ENCODE data around the gene ATRX. TPM values are rescaled to one million over a fixed set of nuclear protein-coding genes. Genes with fewer than 3 reads are reported as not detected.
"Not testable (repeated sequence)": the region's sequence is repeated elsewhere in the genome, so short reads cannot be mapped to it uniquely, and the experiment has no call there.

Gene ATRX
- total and polyA plus RNA-seq, 2 donors (not counting 3 experiments of a cell fraction or from before 2014, with no cell fraction given) = 23.5 to 101 TPM

DNA sequence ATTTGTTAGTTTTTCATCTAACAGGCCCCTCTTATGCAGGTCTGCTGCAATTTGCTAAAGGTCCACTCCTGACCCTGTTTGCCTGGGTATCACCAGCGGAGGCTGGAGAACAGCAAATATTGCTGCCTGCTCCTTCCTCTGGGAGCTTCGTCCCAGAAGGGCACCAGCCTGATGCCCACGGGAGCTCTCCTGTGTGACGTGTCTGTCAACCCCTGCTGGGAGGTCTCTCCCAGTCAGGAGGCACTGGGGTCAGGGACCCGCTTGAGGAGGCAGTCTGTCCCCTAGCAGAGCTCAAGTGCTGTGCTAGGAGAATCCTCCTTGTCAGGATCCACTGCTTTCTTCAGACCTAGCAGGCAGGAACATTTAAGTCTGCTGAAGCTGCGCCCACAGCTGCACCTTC is 30.5 kb downstream of the ATRX start:
- TF ChIP-seq FOS (IDR thresholded peaks at IDR 0.05; ENCODE audit: borderline replicate concordance, insufficient read depth, low read length) (no peak), GATA2 (IDR thresholded peaks at IDR 0.05; ENCODE audit: insufficient read depth, insufficient read length, low read depth, low read length) (no peak), CTCF (IDR thresholded peaks at IDR 0.05; ENCODE audit: extremely low read depth in 1 of 2, insufficient read depth in 1 of 2, low read depth in 1 of 2, low read length in 2 of 2) (no peak), POLR2A (IDR thresholded peaks at IDR 0.05; ENCODE audit: low read depth, low read length) (no peak), POLR2AphosphoS5 (IDR thresholded peaks at IDR 0.05; ENCODE audit: insufficient read depth, low read depth, low read length) (no peak), MYC (IDR thresholded peaks at IDR 0.05; ENCODE audit: low read depth, low read length) (no peak), EZH2 (IDR thresholded peaks at IDR 0.05; ENCODE audit: borderline replicate concordance, low read depth, low read length, severe bottlenecking) (no peak), JUN (IDR thresholded peaks at IDR 0.05; ENCODE audit: borderline replicate concordance, insufficient read depth, insufficient read length, low read depth) (no peak)
- TF ChIP-seq, protein P1, sequence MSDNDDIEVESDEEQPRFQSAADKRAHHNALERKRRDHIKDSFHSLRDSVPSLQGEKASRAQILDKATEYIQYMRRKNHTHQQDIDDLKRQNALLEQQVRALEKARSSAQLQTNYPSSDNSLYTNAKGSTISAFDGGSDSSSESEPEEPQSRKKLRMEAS (IDR thresholded peaks at IDR 0.05; ENCODE audit: insufficient read depth, insufficient read length) = no peak
- Histone ChIP-seq H3K27ac (ENCODE audit: insufficient read depth, low read depth, low read length) (no peak overlapping the region), H3K4me1 (ENCODE audit: control insufficient read depth, extremely low read depth, insufficient read depth, low read length) (no peaks in the 10 kb centered on the region), H3K79me2 (ENCODE audit: control insufficient read depth, insufficient read depth, low read length) (peaks cover 25% of the 10 kb centered on the region), H3K4me3 (replicated peaks in 1 of 3; ENCODE audit: insufficient read depth in 1 of 3, low read depth in 1 of 3, low read length in 3 of 3) (no peak overlapping the region), H3K36me3 (ENCODE audit: control insufficient read depth in 2 of 2, extremely low read depth in 1 of 2, insufficient read depth in 2 of 2, low read length in 2 of 2) (no peaks in the 10 kb centered on the region), H3K9me1 (replicated peaks; ENCODE audit: control insufficient read depth, extremely low read depth, insufficient read depth, low read length) (no peaks in the 10 kb centered on the region), H4K20me1 (replicated peaks; ENCODE audit: control insufficient read depth, extremely low read depth, insufficient read depth, low read length) (no peaks in the 10 kb centered on the region), H3K9me3 (replicated peaks; ENCODE audit: control insufficient read depth, insufficient read depth, low read length) (no peaks in the 10 kb centered on the region), H2AFZ (ENCODE audit: low read depth, low read length) (no peak overlapping the region), H3K27me3 (ENCODE audit: control insufficient read depth in 2 of 2, insufficient read depth in 2 of 2, low read length in 2 of 2) (no peaks in the 10 kb centered on the region), H3K4me2 (ENCODE audit: insufficient read depth, low read length) (no peak overlapping the region), H3K9ac (replicated peaks; ENCODE audit: extremely low read depth, insufficient read depth, low read length) (no peak overlapping the region)
- CTCF ChIA-PET = no interaction called here
- FAIRE-seq (no peak), DNase-seq (ENCODE audit: low read depth, low spot score) (no peak)
- POLR2A ChIA-PET = no interaction called here
- intact Hi-C loops (cut with micrococcal nuclease) = no loop called here
- dilution Hi-C loops (cut with MboI; ENCODE audit: extremely low pct_ligation_motif_present, low sequenced_read_pairs) = no loop called here
- no TSS peak for BruUV-seq (replicated peaks)

DNA sequence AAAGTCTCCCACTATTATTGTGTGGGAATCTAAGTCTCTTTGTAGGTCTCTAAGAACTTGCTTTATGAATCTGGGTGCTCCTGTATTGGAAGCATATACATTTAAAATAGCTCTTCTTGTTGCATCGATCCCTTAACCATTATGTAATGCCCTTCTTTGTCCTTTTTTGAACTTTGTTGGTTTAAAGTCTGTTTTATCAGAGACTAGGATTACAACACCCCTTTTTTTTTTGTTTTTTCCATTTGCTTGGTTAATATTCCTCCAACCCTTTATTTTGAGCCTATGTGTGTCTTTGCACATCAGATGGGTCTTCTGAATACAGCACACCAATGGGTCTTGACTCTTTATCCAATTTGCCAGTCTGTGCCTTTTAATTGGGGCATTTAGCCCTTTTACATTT is 32.1 kb downstream of the ATRX start:
- intact Hi-C loops (cut with micrococcal nuclease); FAIRE-seq; CTCF ChIA-PET; DNase-seq (ENCODE audit: low read depth, low spot score); H3K9me1 ChIP-seq (replicated peaks; ENCODE audit: control insufficient read depth, extremely low read depth, insufficient read depth, low read length); H2AFZ ChIP-seq (ENCODE audit: low read depth, low read length); BruUV-seq (replicated peaks); H3K4me1 ChIP-seq (ENCODE audit: control insufficient read depth, extremely low read depth, insufficient read depth, low read length); H3K36me3 ChIP-seq (ENCODE audit: control insufficient read depth in 2 of 2, extremely low read depth in 1 of 2, insufficient read depth in 2 of 2, low read length in 2 of 2); H3K4me2 ChIP-seq (ENCODE audit: insufficient read depth, low read length); POLR2A ChIA-PET; H3K27ac ChIP-seq (ENCODE audit: insufficient read depth, low read depth, low read length); H4K20me1 ChIP-seq (replicated peaks; ENCODE audit: control insufficient read depth, extremely low read depth, insufficient read depth, low read length); H3K9ac ChIP-seq (replicated peaks; ENCODE audit: extremely low read depth, insufficient read depth, low read length); dilution Hi-C loops (cut with MboI; ENCODE audit: extremely low pct_ligation_motif_present, low sequenced_read_pairs); H3K4me3 ChIP-seq (replicated peaks in 1 of 3; ENCODE audit: insufficient read depth in 1 of 3, low read depth in 1 of 3, low read length in 3 of 3); H3K9me3 ChIP-seq (replicated peaks; ENCODE audit: control insufficient read depth, insufficient read depth, low read length); H3K27me3 ChIP-seq (ENCODE audit: control insufficient read depth in 2 of 2, insufficient read depth in 2 of 2, low read length in 2 of 2): not testable (repeated sequence)
- H3K79me2 ChIP-seq (ENCODE audit: control insufficient read depth, insufficient read depth, low read length) = peaks cover 24% of the 10 kb centered on the region
